Measurements from ENCODE around the gene TARDBP.
"Not testable (repeated sequence)": the region's sequence is repeated elsewhere in the genome, so short reads cannot be mapped to it uniquely, and the experiment has no call there.

The TARDBP gene

DNA sequence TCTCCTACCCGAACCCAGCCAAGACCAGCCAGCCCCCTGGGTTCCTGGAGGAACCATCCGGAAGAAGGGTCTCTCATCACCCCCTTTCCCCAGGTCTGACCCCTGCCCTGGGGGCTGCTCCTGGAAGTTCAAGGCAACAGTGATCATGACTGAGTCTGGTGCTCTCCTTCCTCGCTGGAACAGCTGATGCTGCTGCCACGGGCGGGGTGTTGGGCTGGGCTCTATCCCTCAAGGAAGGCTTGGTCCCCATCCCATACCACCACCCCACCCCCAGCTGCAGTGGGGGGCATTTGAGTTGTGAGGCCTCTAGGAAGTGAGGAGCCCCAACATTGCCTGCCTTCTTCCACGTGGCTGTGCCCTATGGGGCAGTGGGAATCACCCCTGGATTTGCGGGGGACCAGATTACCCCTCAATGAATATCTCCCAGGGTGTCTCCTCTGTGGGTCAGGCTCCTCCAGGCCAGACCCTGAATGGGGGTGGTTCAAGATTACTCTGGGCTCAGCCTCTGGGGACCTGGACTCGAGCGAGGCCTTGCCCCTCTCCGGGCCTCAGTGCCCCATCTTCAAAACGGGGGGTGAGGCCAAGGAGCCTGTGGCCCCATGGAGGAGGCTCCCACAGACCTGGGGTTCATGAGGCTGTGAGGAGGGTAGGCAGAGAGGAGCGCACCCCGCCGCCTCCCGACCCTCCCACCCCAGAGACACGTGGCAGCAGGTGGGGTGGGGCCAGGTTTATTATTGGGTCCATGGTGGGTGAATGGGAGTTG is 31.8 kb downstream of the TARDBP start:
- no peak for DNase-seq

DNA sequence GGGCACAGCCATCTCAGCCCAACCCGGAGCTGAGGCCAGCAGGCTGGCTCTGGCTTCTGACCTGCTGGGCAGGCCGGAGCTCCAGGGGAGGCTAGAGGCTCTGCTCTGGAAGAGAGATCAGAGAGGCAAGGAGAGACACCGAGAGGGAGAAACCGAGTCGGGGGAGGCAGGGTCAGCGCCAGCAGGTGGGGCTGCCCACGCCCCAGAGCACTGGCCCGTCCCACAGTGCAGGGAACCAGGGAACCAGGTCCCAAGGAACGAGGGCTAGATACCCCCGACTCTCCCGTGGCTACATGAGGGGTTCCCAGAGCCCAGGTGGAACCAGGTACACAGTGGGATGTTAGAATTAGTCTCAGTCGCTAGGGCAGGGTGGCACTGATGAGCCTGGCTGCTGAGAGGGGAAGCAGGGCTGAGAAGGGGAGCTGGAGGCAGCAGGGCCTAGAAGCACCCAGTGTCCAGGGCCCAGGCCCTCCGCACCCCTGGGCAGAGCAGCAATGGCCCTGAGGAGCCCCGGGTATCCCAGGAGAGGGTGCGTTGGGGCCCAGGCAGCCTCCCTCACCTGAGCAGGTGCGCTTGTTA is 32.5 kb downstream of the TARDBP start:
- DNase-seq: no peak

DNA sequence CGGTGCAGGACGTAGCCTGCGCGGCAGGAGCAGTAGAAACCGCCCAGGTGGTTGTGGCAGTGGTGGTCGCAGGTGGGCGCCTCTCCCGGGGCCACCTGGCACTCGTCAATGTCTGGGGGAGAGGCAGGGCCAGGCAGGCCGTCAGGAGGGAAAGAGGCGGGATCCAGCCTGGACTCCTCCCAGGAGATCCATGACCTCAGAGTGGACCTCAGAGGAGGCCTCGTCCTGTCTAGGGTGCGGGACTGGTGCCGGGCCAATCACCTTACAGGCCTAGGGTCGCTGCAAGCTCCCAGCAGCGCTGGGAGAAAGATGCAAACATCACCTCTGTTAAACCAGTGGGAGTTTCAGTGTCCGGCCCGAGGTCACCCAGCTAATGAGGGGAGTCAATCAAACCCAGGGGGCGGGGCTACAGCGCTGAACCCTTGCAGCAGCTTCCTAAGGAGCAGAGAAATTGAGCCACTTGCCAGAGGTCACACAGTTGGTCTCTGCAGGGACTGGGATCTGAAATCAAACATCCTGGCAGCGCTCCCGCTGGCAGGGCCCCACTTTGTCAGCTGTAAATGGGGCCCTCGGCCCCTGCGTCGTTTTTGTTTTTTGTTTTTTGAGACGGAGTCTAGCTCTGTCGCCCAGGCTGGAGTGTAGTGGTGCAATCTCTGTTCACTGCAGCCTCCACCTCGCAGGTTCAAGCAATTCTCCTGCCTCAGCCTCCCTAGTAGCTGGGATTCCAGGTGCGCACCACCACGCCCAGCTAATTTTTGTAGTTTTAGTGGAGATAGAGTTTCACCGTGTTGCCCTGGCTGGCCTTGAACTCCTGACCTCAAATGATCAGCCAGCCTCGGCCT is 33.2 kb downstream of the TARDBP start:
- no peak for DNase-seq

DNA sequence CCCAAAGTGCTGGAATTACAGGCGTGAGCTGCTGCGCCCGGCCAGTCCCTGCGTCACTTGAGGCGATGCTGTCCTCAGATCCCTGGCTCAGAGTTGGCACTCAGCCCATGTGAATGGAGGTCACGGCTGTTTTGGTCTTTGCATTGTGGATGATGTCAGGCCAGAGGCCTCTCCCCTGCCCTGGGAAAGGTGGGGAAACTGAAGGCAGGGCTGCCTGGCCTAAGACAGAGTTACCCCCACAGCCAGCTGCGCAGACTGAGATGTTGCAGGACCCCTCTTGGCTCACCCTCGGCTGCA is 33.8 kb downstream of the TARDBP start:
- DNase-seq: no peak

DNA sequence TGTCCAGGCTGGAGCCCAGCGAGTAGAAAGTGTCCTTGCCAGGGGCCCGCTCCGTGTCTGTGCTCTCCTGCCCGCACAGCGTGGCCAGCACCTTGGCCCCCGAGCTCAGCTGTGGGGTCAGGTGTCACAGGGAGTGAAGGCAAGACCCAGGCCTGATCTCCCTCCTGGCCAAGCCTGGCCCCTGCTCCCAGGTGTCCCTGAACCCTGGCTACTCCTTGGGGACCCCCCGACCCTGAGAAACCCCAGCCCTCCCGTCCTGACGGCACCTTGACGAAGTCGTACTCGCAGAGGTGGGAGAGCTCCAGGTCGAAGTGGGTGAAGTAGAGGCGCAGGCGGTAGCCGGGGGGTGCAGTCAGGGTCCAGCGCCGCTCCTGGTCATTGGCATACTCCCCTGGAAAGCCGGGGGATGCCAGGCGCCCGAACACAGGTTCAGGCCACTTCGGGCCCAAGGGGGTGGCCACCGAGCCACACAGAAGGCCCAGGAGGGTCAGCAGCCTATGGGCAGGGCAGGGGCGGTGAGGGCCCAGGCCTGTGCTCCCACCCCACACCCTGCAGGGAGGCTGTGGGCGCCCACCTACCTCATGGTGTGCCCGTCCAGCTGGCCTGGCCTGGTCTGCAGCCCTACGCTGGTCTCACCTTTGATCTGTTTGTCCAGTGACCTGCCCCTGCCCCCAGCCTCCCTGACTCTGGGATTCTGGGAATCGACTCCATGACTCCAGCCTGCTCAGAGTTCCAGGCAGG is 34.3 kb downstream of the TARDBP start, which contains the start of gene MASP2:
TSS of gene MASP2 (minus strand) at position 615 of the 741 bp plus-strand sequence. CDS start at position 583, 32 bp downstream.
- DNase-seq: no peak

DNA sequence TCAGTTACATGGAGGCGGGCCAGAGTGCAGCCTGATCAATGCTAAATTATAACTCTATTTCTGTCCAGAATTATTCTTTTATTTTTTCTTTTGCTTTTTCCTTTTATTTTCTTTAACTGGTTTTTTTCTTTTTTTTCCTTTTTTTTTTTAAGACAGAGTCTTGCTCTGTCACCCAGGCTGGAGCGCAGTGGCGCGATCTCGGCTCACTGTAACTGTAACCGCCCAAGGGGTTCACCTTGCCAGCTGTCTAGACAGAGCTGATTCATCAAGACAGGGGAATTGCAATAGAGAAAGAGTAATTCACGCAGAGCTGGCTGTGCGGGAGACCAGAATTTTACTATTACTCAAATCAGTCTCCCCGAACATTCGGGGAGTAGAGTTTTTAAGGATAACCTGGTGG is 38.7 kb downstream of the TARDBP start:
- not testable (repeated sequence) for DNase-seq

DNA sequence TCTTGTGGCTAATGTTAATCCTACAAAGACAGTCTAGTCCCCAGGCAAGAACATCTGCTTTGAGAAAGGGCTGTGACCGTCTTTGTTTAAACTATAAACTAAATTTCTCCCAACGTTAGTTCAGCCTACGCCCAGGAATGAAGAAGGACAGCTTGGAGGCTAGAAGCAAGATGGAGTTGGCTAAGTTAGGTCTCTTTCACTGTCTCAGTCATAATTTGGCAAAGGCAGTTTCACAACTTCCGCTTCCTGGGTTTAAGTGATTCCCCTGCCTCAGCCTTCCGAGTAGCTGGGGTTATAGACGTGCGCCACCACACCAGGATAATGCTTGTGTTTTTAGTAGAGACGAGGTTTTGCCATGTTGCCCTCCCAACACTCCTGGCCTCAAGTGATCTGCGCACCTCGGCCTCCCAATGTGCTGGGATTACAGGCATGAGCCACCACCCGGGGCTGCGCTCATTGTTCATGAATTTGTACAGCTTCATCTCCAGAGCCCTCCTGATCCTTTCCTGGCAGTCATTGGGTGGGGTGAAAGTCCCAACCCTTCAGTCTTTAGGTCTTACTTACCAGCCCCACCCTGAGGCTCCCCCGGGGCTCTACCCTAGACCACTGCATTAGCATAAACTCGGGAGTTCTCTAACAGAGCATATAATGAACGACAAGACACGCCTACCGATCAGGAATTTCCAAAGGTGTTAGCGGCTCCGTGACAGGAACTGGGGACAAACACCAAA is 39.5 kb downstream of the TARDBP start:
- DNase-seq: peak; percentile 78

DNA sequence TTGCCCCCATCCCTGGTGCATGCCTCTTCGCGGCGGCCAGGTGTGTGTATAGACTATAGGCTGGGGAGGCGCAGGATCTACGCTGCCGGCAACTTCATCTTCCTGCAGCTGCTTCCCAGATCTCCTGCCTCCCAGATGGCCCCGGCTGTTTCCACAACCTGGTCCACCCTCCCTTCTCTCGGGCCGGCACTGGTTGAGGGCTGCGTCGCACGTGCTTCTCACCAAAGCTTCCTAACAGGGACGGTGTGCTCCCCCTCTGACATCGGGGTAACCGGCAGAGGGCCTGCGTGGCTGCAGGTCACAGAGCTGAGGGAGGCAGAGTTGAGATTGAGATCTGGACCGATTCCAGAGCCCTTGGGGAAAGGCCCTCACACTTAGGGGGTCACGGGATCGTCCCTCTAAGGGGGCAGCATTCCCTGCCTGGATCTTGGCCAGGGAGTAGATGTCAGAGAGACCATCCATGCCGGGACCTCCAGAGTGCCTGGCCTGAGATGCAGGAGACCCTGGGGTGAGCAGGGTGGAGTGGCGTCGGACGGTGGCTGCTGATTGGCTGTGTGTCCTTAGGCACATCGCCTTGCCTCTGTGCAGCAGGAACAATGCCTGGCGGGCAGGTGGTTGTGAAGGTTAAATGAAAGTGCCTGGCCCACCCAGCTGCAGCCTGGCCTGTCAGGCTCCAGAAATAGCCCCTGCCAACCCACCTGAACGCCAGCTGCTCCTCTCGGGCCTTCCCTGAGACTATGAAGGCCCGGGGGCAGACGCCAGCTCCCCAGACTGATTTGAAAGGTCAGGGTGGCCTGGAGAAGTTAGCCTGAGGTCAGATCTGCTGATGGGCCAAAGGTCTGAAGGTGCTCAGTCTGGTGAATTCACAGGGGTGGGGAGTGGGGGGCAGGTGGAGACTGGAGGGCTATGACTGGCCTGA is 40.6 kb downstream of the TARDBP start:
- DNase-seq: no peak

DNA sequence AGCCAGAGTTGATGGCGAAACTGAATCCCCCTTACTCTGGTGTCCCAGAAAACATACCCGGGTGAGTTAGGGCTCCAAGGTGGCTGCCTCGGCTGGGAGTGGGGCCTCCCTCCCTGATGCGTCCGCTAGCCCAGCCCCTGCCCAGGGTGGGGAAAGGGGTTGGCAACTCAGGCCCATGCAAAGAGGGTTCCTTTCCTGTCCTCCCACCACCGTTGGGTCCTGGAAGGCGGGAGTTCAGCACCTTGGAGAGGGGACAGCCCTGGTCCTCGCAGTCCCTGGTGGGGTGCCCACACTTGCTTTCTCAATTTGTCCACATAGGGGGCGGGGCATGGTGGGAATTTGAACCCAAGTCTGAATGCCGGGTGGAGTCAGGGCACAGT is 41.3 kb downstream of the TARDBP start:
- no peak for DNase-seq

DNA sequence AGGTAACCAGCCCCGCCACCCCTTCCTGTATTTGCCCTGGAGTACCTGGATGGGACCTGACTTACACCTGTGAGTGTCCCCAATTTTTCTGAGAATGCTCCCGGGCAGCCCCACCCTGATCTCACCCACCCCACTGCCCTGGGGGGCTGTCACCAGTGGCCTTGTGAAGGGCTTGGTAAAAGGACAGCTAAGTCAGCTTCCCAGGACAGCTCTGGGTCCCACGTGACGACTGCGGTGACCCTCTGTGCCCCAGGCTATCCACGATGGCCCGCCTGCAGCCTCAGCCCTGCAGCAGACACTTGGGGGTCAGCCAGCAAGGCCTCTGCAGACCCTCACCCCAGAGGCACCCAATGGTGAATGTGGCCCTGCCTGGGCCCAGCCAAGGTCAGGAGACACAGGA is 41.7 kb downstream of the TARDBP start:
- no peak for DNase-seq

DNA sequence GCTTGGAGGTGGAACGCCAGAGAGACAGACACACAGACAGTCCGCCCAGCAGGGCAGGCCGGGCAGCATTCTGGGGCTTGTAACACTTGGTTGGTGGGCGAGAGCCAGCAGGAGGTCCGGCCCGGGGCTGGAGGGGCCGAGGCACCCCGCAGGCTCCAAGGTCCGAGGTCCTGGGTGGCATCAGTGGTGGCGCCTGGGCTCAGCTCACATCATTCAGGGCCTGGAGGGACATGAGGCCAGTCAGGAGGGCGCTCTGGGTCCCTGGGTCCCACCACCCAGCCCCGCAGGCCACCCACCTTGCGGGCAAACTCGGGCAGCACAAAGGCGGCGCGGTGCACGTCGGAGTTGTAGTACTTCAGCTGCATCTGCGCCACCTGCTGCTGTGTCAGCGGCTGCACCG is 42.2 kb downstream of the TARDBP start:
- no peak for DNase-seq

DNA sequence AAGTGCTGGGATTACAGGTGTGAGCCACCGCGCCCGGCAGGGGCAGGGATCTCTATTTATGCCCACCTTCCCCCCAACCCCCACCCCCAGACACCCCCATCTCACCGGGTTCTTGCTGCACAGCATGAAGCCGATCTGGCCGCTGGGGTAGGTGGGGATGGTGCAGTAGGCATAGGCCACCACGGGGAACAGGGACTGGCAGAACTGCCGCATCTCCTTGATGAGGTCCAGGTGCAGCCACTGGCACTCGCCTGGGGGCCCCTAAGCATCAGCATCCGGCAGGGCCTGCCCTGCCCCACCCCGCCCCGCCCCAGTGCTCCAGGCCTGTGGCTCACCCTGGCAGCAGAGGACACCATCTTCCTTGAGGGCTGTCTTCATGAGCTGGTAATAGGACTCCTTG is 43.2 kb downstream of the TARDBP start:
- DNase-seq: no peak

DNA sequence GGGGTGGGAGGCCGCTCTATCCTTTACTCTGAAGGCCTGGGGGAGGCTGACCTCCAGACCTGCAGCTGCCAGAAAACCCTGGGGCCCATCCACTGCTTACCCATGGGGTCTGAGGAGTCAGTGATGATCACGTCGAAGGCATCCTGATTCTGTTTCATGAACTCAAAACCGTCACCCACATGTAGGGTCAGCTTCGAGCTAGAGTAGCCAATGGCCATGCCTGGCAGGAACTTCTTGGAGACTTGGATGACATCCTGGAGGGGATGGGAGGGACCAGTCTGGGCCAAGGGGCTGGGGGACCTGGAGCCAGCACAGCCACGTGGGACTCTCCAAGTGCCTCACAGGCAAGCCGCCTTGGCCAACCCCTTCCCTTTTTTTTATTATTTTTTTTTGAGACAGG is 44.0 kb downstream of the TARDBP start:
- DNase-seq: no peak

DNA sequence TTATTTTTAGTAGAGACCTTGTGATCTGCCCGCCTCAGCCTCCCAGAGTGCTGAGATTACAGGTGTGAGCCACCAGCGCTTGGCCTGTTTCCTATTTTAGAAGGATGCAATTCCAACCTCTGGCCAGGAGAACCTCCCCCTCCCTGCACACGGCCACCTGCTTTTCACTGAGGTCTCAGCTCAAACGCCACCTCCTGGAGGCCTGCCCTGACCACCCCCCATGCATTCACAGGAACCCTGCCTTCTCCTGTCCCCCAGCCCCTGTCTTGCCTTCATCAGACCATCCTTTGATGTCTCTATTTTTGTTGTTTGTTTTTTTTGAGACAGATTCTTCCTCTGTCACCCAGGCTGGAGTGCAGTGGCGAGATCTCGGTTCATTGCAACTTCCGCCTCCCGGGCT is 45.0 kb downstream of the TARDBP start:
- DNase-seq: no peak

DNA sequence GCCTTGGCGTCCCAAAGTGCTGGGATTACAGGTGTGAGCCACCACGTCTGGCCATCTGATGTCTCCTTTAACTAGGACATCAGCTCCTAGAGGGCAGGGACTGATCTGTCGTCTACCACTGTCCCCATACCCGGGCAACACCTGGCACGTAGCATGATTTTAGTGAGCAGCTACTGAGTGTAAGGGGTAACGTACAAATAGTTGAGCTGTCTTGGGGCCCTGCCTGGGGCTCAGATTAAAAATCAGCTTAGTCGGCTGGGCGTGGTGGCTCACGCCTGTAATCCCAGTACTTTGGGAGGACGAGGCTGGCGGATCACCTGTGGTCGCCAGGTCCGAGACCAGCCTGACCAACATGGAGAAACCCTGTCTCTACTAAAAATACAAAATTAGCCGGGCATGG is 45.6 kb downstream of the TARDBP start:
- no peak for DNase-seq

DNA sequence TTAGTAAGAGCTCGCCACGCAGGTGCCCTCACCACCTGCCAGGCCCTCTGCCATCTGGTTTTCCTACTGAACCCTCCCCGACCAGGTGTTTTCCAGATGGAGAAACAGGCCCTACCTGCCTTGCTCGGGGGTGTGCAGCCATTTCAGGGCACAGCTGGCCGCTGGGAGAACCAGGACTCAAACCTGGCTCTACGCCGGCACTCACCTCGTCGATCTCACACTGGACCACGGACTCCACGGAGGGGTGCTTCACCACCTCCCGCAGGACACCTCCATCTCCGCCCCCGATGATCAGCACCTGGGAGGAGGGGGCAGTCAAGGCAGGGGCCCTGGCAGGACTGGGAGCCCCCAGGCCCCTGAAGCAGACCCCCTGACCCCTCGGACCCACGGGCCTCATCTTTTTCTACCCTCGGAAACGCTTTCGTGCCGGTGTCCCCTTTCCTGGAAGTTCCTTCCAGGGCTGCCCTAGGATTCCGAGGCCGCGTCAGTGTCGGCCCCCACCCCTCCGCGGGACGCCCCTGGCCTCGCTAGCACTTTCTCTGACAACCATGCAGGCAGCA is 46.2 kb downstream of the TARDBP start:
- DNase-seq: no peak

DNA sequence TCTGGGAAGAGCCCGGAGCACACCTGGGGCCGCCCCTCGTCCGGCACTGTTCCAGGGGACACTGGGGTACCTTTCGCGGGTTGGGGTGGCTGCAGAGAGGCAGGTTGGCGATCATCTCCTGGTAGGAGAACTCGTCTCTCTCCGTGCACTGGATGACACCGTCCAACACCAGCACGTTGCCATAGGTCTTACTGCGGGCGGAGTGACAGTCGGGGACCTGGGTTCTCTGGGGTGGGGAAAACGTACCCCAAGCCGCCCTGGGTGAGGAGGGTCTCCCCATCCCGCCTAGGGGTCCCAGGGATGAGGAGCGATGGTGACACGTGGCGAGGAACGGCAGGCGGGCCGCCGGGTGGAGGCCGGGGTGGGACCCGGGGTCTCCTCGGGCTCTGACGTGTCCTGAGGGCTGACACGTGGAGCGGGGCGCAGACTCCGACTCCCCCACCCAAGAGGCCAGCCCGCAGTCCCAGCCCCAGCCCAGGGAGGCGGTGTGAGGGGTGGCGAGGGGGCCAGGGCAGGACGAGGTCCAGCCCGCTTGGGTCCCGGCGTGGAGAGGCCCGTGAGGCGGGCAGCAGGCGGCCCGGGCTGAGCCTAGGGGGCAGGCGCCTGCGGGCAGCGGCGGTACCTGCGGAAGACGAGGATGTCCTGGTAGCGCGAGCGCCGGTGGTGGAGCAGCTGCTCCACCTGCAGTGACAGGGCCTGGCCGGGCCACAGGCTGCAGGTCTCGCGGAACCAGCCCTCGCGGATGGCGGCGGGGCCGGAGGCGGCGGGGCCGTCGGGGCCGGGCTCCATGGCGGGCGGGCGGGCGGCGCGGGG is 46.9 kb downstream of the TARDBP start:
- DNase-seq: no peak

DNA sequence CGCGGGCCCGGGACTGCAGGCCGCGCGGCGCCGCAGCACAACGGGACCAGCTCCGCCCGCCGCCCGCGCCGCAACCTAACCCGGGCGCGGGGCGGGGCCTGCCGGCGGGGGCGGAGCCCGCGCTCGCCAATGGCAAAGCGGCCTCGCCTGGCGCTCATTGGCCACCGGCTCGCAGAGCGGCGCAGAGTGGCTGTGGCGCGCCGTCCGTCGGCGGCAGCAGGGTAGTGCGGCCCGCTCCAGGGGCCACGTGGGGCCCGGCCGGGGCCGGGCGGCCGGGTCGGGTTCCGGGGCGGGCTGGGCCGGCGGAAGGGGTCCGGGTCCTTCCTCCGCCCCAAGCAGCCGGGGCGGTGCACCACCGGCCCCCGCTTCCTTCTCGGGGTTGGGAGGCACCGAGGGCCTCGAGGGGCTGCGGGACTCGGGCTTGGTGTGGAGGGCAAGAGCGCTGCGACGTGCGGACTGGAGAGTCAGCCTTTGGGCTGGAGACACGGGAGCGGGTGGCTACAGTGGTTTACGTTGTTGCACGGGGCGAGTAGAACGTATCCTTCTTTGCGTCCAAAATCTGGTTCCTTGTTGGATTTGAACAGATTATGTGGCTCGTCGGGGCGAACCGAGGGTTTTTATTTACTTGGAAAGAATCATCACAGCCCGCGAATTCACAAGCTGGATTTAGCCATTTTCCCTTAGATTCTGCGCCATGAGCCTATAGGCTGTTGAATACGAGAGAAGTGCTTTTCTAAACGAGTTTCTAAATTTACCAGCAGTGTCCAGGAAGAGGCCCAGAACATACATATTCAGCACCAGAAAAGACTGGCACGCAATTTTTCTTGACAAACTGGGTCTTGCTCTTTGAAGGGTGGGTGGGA is 47.7 kb downstream of the TARDBP start, which contains the start of gene SRM:
TSS of gene SRM (minus strand) at position 51 of the 863 bp plus-strand sequence. CDS start 75 bp downstream, outside the sequence.
- peak; percentile 73 for DNase-seq
